ENCODE results near the gene SMYD2.

DNA sequence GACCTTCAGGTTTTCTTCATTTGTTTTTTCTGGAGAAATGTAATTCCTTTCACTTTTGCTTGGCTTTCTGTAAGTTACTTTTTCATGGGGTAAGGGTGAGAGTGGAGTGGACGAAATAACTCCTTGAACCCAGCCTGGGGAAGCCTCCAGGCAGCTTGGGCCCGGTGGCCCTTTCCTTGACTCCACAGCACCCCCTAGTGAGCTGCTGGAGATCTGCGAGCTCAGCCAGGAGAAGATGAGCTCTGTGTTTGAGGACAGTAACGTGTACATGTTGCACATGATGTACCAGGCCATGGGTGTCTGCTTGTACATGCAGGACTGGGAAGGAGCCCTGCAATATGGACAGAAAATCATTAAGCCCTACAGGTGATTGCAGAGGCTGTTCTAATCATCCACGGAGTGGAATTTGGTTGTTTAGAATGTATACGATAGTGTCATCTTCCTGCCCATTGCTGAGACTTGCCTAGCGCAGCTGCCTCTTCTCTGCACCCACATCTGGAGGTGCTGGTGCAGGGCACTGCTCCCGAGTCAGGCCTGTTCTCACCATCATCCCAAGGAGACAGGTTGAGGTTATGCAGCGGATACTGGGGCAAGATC, 51.0 kb downstream of the SMYD2 start:
- TF ChIP-seq, protein P1, sequence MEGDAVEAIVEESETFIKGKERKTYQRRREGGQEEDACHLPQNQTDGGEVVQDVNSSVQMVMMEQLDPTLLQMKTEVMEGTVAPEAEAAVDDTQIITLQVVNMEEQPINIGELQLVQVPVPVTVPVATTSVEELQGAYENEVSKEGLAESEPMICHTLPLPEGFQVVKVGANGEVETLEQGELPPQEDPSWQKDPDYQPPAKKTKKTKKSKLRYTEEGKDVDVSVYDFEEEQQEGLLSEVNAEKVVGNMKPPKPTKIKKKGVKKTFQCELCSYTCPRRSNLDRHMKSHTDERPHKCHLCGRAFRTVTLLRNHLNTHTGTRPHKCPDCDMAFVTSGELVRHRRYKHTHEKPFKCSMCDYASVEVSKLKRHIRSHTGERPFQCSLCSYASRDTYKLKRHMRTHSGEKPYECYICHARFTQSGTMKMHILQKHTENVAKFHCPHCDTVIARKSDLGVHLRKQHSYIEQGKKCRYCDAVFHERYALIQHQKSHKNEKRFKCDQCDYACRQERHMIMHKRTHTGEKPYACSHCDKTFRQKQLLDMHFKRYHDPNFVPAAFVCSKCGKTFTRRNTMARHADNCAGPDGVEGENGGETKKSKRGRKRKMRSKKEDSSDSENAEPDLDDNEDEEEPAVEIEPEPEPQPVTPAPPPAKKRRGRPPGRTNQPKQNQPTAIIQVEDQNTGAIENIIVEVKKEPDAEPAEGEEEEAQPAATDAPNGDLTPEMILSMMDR (IDR thresholded peaks at IDR 0.05) = peak; percentile 50 to 73 (median 68)
- TF ChIP-seq POLR2A (IDR thresholded peaks at IDR 0.05) = no peak
